HL-60 (cell line): Measurements from ENCODE around the gene BTBD2.
A peak's percentile ranks its signal among the peaks of the same experiment; 100 is the strongest.

Experiments used
- DNase-seq, 2 experiments: peaks; one replicate each; pipeline ENCODE4 v3.0.0-alpha.2; 2010 to 2020; ENCODE audit warnings: low read depth in 1 of 2, low spot score in 1 of 2
- H3K27ac ChIP-seq: fragments of 250-450 bp; sonication (Bioruptor Pico); replicated peaks from 2 replicates; pipeline ENCODE4 v1.5.1; 2020; ENCODE audit warnings: mild to moderate bottlenecking, moderate library complexity
- H3K27me3 ChIP-seq: fragments of 250-450 bp; sonication (Bioruptor Pico); 2 replicates; pipeline ENCODE4 v1.5.1; 2021; ENCODE audit warnings: mild to moderate bottlenecking, moderate library complexity; ENCODE audit not compliant: insufficient read depth, poor library complexity, severe bottlenecking
- H3K4me3 ChIP-seq: replicated peaks from 2 replicates; pipeline ENCODE4 v1.5.1; 2011; ENCODE audit warnings: mild to moderate bottlenecking, control low read depth, low read length; ENCODE audit not compliant: insufficient read depth
- CTCF ChIP-seq: IDR thresholded peaks from one replicate; pipeline ENCODE4 v1.5.1; 2011; ENCODE audit warnings: low read length, control low read depth, inconsistent platforms; ENCODE audit not compliant: insufficient read depth
- GABPA ChIP-seq: IDR thresholded peaks from 2 replicates; pipeline ENCODE4 v1.6.1; 2012; ENCODE audit warnings: low read depth
- POLR2AphosphoS5 ChIP-seq: IDR thresholded peaks from 2 replicates; pipeline ENCODE4 v1.6.1; 2012; ENCODE audit warnings: low read depth
- REST ChIP-seq: IDR thresholded peaks from 2 replicates; pipeline ENCODE4 v1.6.1; 2012; ENCODE audit warnings: low read depth; ENCODE audit not compliant: insufficient replicate concordance
- SPI1 ChIP-seq: IDR thresholded peaks from 2 replicates; pipeline ENCODE4 v1.6.1; 2012; ENCODE audit warnings: low read depth, mild to moderate bottlenecking, borderline replicate concordance

BTBD2 gene

GRCh38 chr19:1944916-1945561 lies 70.5 kb downstream of the BTBD2 start:
- TF ChIP-seq REST (no peak), SPI1 (no peak), CTCF (no peak), GABPA (no peak), POLR2AphosphoS5 (no peak)
- no peaks in the 10 kb centered on the region for H3K27me3 ChIP-seq
- H3K4me3 ChIP-seq = no peak overlapping the region
- H3K27ac ChIP-seq = no peak overlapping the region
- no peak for DNase-seq

DNA sequence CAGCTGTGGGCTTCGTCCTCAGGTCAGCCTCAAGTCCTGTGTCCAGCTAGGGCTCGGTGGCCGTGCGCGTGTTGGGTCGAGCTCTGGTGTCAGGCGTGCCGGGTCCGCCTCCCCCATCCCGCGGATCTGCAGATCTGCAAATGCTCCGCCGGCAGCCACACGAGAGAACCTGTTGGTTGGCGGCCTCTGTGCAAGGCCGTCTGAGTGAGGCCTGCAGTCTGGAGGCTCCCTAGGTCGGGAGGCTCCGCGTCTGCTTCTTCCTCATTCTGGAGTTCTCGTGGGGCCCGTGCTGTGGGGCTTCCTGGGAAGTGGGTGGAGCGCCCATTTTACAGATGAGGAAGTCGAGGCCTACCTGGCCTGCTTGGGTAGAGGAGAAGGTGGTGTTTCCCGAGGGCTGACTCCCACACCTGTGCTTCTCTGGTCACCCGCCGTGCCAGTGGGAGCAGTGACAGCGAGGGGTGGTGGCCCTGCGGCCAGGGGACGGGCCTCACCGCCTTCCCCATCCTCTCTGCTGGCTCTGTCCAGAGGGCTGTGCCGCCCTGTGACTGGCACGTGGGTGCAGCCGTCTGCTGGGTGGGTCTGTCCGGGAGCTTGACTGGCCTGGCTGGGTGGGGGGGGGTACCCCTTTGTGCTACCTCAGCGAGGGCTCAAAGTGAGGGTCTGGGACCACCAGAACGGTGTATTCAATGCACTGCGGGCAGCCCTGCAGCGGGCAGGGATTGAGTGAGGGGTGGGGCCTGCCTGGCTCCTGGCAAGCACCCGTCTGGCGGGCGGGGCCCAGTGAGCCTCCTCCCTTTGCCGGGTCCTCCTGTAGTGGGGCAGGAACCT lies 71.2 kb downstream of the BTBD2 start:
- DNase-seq = peak; percentile 66 to 82
- Histone ChIP-seq H3K27ac (peak overlapping the region; percentile 88), H3K4me3 (peak overlapping the region; percentile 95), H3K27me3 (no peaks in the 10 kb centered on the region)
- TF ChIP-seq CTCF (no peak), SPI1 (peak; percentile 71; the same call in 1 of the 2 replicates), REST (no peak), POLR2AphosphoS5 (no peak), GABPA (no peak)

DNA sequence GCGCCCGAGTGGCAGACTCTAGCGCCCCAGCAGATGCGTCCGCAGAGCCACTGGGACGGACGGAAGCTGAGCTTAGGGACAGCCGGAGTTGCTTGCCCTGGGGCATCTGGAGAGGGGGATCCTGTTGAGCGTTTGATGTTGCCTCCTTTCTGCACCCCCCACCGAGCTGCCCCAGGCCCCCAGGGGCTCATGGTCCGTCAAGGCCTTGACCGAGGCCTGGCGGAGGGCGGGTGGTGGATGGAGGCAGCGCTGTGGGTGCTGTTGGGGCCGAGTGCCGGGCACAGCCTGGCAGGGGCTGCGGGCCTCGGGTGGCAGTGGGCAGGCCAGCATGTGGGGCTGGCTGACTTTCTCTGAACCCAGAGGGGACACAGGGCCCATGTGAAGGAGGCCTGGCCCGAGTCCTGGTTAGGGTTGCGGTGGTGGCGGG lies 71.8 kb downstream of the BTBD2 start:
- H3K4me3 ChIP-seq = peak overlapping the region; percentile 95
- peak in 1 of 2 experiments; percentile 28 for DNase-seq
- TF ChIP-seq GABPA (no peak), CTCF (no peak), SPI1 (no peak), POLR2AphosphoS5 (no peak), REST (no peak)
- peak overlapping the region; percentile 88 for H3K27ac ChIP-seq
- no peaks in the 10 kb centered on the region for H3K27me3 ChIP-seq
